8988T (cell line): ENCODE results near the gene RHOH.
"Not testable (repeated sequence)": the region's sequence is repeated elsewhere in the genome, so short reads cannot be mapped to it uniquely, and the experiment has no call there.

Source experiments
- DNase-seq: peaks from one replicate; pipeline ENCODE4 v3.0.0; 2011

Gene RHOH

DNA sequence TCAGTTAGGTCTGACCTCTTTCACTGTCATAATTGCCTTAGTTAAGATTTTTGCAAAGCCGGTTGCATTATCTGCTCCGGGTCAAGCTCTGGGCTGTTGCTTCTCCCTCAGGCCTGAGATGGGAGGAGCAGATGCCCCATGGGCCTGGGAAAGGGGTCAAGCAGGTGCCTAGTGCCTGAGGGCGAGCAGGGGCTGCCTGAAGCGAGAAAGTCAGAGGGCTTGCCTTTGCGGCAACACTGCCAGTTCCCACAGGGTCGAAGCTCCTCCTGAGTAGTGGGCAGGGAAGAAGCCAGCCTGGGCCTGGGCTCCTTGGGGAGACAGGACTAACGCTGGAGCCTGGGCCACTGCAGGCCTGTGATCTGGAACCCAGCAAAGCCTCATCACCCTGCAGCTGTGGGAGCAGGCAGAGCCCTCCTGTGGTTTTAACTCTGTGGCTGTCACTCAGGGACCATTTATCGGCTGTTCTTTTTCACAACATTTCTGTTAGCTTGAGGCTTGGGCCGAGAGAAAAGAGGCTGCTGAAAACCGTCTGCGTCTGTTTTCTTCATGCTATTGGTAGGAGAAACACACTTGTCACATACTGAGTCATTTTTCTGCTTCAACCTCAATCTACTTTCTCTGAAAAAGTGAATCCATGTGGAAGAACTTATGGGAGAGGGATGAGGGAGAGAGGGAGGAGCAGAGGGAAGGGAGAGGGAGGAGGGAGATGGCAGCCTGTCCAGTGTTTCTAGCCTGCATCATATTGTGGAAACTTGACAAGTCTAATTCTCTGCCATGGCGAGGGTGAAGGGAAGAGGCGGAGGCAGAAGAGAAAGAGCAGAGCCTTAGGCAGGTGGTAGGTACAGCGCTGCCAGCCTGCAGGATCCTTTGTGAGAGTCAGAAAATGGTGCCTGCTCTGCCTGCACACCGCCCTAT, 68.4 kb downstream of the RHOH start:
- no peak for DNase-seq

DNA sequence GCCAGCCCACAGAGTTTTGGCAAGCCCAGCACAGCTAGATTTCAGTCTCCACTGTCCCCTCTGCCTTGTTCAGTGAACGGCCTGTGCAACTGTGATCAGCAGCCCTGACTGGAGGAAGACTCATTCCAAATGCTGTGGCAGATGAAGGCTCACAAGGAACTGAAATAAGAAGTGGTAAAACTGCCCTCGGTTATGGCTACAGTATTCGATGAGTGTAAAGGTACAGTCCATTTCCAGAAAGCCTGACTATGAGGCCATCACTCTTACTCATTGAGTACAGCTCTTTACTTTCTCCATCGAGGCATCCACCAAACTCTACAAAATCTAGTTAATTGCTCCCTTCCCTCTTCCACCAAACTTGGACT, 69.1 kb downstream of the RHOH start:
- no peak for DNase-seq

GRCh38 chr4:40269133-40269532, 72.3 kb downstream of the RHOH start:
- DNase-seq = no peak

- DNase-seq = no peak
Measured at GRCh38 chr4:40270609-40271008, 73.8 kb downstream of the RHOH start.

DNA sequence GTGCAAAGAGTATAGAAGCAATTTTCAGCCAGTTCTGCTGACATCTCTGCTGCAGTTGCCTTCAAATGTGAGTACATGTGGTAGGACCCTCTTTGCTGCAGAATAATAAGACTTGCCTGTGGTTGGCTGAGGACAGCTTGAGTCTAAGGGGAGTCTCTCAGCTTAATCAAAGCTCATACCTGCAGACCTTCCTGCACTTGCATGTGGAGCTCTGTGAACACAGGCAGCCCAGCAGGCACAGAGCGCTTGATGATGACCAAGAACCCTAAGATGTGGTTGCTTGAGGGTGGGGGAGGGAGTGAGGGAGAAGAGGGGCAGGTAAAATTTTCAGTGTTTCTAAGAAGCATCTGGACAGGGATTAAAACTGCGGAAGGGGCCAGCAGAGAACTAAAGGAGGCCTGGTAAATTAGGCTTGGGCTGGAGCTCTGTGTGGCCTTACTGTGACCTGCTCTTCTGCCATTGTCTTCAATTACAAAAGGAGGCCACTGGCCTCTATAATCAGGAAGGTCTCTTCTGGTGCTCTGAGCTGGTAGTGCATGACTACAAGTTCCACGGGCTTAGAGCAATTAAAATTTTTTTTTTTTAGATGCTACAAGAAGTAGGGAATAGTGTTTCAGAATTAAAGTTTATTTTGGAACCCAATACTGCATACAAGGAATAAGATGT, 78.4 kb downstream of the RHOH start:
- DNase-seq = no peak

DNA sequence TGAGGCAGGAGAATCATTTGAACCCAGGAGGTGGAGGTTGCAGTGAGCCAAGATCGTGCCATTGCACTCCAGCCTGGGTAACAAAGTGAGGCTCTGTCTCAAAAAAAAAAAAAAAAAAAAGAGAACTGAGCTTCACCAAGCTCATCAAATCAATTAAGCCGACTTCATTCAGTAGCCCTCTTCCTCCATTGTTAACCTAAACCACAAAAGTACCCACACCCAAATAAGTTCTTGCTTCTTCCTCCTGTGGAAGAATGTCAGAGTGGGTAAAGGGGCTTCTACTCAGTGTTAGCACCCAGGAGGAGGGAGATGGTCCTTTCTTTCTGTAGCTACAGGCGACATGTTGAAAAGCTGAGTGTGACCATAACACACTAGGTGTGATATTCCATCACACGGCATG, 79.7 kb downstream of the RHOH start:
- DNase-seq = no peak

DNA sequence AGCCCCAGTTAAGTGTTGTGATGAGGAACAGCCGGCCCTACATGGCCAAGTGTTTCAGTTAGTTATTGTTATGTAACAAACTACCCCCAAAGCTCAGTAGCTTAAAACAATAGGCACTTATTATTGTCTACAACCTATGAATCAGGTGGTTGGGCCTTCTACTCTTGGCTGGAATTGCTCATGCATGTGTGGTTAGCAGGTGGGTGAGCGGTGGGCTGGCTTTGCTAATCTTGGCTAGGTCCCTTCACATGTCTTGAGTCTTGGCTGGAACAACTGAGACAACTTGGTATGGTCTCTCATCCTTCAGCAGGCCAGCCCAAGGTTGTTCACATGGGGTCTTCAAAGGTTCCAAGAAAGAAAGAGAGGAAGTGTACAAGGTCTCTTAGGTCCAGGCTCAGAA, 83.8 kb downstream of the RHOH start:
- DNase-seq = no peak

DNA sequence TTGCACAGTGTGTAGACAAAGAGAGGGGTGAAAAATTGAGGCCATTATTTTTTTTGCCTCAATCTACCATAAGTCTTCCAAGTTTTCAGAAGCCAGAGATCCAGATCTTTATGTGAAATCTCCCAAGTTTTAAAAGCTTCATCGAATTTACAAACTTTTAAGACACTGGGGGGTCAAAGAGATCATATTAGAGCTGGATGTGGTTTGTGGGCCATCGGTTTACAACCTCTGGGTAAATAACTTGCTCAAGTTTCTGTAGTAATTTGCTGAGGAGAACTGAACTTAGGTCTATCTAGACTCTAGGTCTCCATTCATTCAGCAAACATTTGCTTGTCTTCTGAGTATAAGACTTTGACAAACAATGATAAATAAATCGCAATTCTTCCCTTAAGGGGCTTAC, 84.3 kb downstream of the RHOH start:
- DNase-seq = no peak

DNA sequence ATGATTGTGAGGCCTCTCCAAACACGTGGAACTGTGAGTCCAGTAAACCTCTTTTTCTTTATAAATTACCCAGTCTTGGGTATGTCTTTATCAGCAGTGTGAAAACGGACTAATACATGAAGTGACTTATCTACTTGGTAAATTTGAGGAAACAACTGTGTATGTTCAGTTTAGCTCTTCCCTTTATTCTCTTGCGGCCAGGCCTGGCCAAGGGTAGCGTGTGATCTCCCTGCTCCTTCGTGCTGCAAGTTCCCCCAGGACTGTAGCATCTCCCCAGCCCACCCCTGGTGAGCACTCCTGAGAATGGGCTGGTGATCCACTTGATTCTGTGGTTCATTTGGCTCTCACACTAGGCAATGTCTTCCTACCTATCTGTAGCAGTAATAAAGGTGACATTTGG, 85.1 kb downstream of the RHOH start:
- DNase-seq = no peak

DNA sequence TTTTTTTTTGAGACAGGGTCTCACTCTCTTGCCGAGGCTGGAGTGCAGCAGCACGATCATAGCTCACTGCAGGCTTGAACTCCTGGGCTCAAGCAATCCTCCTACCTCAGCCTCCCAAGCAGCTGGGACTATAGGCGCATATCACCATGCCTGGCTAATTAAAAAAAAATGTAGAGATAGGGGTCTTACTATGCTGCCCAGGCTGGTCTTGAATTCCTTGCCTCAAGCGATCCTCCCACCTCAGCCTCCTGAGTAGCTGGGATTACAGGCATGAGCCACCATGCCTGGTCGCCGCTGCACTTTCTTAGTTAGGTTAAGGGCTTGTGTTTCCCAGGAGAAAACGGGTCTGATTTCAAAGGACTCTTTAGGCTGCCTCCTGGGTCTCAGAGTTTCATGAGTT, 86.0 kb downstream of the RHOH start:
- DNase-seq = not testable (repeated sequence)

DNA sequence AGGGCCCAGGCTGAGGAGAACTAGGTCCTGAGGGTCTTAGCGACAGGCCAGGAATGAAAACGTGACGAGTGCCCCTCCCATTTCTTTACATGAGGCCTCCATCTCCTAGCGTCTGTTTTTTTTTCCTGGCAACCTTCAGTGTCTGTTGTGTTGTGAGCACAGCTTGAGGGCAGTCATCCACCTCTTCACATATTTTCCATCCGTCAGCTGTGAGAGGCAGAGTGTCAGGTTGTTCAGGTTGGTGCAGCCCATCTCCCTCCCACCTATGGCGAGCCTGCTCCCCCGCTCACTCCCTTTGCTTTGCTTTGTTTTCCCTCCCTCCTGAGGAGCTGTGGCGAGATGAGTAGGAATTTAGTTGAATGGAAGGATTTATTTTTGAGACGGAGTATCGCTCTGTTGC, 86.6 kb downstream of the RHOH start:
- no peak for DNase-seq

- DNase-seq = no peak
Measured at GRCh38 chr4:40283968-40284367, 87.1 kb downstream of the RHOH start.

DNA sequence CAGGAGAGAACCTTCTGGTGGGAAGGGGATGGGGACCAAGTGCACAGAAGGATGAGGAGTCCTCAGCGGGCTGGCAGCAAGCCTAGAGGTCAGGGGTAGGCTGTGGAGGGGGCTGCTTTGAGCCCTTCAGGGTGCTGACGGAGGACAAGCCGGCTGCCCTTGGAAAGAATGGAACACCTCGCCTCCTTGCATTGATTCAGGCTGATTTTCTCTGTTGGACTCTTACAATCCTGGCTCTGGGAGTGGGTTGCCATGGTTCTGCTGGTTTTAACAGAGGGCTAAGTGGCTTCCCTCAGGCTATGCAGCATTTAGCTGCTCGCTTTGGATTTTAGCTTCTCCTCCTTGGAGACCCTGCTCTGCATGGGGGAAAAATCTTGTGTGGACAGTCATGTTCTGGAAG, 88.9 kb downstream of the RHOH start:
- no peak for DNase-seq

GRCh38 chr4:40288566-40288965, 91.7 kb downstream of the RHOH start:
- DNase-seq = no peak

DNA sequence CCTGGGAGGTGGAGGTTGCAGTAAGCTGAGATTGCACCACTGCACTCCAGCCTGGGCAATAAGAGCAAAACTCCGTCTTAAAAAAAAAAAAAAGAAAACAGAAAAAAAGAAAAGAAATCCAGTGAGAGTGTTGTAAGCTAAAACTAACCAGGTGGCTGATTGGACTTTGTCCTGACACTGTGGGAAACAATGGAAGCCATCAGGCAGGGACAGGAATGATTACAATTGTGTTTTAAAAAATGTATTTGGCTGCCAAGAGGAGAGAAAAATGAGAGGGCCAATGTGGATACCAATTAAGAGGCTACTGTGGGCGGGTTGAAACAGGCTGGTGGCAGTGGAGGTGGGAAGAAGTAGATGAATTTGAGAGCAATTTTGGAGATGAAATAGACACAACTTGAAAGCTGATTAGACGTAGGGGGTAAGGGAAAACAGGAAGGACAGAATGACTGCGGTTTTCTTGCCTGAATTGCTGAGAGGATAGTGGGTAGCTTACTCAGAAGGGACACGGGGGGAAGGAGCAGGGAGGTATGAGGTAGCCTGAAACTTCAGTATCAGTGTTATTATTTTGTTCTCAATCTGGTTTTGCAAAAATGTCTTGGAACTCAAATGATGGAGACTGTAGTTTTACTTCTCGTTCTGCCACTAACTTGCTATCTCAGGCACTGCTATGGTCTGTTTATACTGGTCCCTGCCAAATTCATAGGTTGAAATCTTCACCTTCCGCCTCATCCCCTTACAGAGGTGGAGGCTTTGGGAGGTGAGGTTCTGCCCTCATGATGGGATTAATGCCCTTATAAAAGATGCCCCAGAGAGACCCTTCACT, 92.7 kb downstream of the RHOH start:
- no peak for DNase-seq

DNA sequence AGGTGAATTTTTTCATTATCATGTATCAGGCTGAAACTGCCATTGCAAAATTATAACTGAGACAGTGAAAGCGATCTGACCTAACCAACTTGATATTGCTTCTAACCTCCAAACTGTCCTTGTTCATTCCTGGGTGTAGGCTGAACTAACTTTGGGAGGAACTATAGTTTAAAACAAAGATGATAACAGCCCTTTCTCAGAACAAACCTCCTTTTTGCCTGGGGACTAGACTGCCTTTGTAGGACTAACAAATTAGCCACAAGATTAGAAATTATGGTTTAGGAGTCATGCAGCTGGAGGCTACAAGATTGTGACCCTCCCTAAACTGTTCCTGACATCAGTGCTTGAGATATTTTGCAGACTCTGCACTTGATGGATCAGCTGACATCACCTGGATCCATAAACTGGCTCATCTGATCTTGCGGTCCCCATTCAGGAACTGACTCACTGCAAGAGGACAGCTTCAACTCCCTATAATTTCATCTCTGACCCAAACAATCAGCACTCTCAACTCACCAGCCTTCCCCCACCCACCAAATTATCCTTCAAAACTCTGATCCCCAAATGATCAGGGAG, 93.9 kb downstream of the RHOH start:
- DNase-seq = not testable (repeated sequence)

GRCh38 chr4:40292313-40292759, 95.5 kb downstream of the RHOH start:
- DNase-seq = no peak

- DNase-seq = no peak
Measured at GRCh38 chr4:40294339-40294738, 97.5 kb downstream of the RHOH start.

DNA sequence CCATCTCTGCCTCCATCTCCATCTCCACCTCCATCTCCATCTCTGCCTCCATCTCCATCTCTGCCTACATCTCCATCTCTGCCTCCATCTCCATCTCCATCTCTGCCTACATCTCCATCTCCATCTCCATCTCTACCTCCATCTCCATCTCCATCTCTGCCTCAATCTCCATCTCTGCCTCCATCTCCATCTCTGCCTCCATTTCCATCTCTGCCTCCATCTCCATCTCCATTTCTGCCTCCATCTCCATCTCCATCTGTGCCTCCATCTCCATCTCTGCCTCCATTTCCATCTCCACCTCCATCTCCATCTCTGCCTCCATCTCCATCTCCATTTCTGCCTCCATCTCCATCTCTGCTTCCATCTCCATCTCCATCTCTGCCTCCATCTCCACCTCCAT, 98.2 kb downstream of the RHOH start:
- DNase-seq = not testable (repeated sequence)

- DNase-seq = no peak
Measured at GRCh38 chr4:40295572-40295971, 98.7 kb downstream of the RHOH start.
